HepG2 (cell line): ENCODE measurements around the gene ILDR2. TPM values are rescaled to one million over a fixed set of nuclear protein-coding genes. Genes with fewer than 3 reads are reported as not detected.

Experiments
- ARNTL ChIP-seq: sonication (generic); formaldehyde crosslinking; IDR thresholded peaks from 2 replicates; pipeline ENCODE4 v1.4.0; 2020; ENCODE audit warnings: mild to moderate bottlenecking, missing genetic modification reagents
- ZNF282 ChIP-seq: fragments of 450-650 bp; IDR thresholded peaks from 2 replicates; pipeline ENCODE4 v1.6.1; 2018; ENCODE audit not compliant: partially characterized antibody
- polyA plus RNA-seq, 8 experiments: library from polyadenylated mRNA; depleted of rRNA in 3 of 8; stranded (reverse) in 7 of 8; unstranded in 1 of 8; fragments of >200 nt; fragmentation: Illumina TruSeq in 4 of 8; extraction: Trizol in 4 of 8; gene quantifications; 2 replicates each; pipeline versions ENCODE4 v1.2.1 to v1.2.3, GENCODE V29; 2011 to 2016; ENCODE audit warnings: low read depth in 4 of 8, missing spikeins in 1 of 8, mixed read lengths in 1 of 8; ENCODE audit not compliant: insufficient read depth in 1 of 8
- total RNA-seq, 5 experiments: library from RNA; depleted of rRNA; stranded (reverse); fragments of >200 nt; fragmentation: Illumina TruSeq; extraction: Trizol; gene quantifications; 2 replicates each; pipeline ENCODE4 v1.2.3, GENCODE V29; 2016; ENCODE audit warnings: low read depth in 1 of 5
- TF ChIP-seq, protein P1 (sequence below): sonication (generic); formaldehyde crosslinking; IDR thresholded peaks from 2 replicates; pipeline ENCODE4 v1.4.0; 2020; ENCODE audit warnings: mild to moderate bottlenecking, missing genetic modification reagents
- TF ChIP-seq, protein P2 (sequence below): sonication (generic); formaldehyde crosslinking; IDR thresholded peaks from 2 replicates; pipeline ENCODE4 v1.8.0; 2022; ENCODE audit warnings: missing genetic modification reagents, mild to moderate bottlenecking, inconsistent platforms, borderline replicate concordance
- TF ChIP-seq, protein P3 (sequence below), 2 experiments: sonication (generic) in 1 of 2; formaldehyde crosslinking in 1 of 2; IDR thresholded peaks; 2 replicates each; pipeline versions ENCODE4 v1.5.1 to v1.6.1; 2011 to 2020; ENCODE audit warnings: borderline replicate concordance in 1 of 2, low read depth in 1 of 2, low read length in 1 of 2, mild to moderate bottlenecking in 1 of 2, missing genetic modification reagents in 1 of 2, moderate library complexity in 1 of 2

The ILDR2 gene
- total and polyA plus RNA-seq, 2 of the 13 experiments (the other 11 are each of a cell fraction or from before 2014, with no cell fraction given) = 0.04 TPM; not detected in 1

DNA sequence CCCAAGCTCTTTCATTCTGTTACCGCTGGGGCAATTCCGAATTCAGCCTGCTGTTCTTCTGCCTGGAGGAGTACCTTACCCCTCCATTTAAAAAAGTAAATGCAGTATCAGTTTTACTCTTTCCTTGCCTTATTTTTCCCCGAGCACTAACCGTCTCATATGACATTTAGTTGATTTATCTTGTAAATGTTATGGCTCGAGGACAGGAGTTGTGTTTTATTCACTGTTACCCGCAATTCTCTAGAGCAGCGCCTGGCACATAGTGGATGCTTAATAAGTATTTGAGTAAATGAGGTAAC is 98.9 kb downstream of the ILDR2 start (continued):
- TF ChIP-seq, protein P1, sequence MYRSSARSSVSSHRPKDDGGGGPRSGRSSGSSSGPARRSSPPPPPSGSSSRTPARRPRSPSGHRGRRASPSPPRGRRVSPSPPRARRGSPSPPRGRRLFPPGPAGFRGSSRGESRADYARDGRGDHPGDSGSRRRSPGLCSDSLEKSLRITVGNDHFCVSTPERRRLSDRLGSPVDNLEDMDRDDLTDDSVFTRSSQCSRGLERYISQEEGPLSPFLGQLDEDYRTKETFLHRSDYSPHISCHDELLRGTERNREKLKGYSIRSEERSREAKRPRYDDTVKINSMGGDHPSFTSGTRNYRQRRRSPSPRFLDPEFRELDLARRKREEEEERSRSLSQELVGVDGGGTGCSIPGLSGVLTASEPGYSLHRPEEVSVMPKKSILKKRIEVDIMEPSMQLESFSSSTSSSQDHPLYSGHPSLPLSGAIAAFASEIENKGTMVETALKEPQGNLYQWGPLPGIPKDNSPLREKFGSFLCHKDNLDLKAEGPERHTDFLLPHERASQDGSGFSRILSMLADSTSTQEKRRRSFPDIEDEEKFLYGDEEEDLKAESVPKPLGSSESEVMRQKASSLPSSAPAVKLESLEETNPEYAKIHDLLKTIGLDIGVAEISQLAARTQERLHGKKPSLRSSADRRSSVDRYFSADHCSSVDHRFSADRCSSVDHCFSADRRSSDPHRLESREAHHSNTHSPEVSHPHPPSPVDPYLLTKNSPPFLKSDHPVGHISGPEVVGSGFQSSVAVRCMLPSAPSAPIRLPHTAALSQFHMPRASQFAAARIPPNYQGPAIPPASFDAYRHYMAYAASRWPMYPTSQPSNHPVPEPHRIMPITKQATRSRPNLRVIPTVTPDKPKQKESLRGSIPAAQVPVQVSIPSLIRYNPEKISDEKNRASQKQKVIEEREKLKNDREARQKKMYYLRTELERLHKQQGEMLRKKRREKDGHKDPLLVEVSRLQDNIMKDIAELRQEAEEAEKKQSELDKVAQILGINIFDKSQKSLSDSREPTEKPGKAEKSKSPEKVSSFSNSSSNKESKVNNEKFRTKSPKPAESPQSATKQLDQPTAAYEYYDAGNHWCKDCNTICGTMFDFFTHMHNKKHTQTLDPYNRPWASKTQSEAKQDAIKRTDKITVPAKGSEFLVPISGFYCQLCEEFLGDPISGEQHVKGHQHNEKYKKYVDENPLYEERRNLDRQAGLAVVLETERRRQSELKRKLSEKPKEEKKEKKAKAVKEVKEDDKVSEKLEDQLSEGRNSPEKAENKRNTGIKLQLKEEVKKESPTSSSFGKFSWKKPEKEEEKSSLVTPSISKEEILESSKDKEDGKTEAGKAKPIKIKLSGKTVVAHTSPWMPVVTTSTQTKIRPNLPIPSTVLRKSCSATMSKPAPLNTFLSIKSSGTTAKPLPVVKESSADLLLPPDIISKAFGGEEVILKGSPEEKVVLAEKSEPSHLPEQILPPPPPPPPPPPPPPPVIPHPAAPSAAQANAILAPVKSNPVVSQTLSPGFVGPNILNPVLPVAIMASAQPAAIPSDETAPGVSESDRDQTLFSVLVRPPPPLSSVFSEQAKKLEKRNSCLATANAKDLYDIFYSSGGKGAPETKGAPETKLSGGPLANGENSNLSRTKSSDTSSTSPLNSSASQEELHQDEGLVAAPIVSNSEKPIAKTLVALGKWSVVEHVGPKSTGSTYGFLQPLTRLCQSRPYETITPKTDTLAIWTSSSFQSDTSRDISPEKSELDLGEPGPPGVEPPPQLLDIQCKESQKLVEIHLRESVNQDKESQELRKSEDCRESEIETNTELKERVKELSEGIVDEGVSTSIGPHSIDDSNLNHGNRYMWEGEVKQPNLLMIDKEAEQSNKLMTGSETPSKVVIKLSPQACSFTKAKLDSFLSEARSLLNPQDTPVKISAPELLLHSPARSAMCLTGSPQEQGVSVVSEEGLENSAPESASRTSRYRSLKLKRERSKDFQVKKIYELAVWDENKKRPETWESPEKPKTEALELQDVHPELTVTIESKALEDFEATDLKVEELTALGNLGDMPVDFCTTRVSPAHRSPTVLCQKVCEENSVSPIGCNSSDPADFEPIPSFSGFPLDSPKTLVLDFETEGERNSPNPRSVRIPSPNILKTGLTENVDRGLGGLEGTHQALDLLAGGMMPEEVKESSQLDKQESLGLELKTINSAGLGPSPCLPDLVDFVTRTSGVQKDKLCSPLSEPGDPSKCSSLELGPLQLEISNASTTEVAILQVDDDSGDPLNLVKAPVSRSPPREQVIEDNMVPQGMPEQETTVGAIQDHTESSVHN (CRISPR knock-in tag) = no peak
- TF ChIP-seq ZNF282 = no peak
- TF ChIP-seq, protein P2, sequence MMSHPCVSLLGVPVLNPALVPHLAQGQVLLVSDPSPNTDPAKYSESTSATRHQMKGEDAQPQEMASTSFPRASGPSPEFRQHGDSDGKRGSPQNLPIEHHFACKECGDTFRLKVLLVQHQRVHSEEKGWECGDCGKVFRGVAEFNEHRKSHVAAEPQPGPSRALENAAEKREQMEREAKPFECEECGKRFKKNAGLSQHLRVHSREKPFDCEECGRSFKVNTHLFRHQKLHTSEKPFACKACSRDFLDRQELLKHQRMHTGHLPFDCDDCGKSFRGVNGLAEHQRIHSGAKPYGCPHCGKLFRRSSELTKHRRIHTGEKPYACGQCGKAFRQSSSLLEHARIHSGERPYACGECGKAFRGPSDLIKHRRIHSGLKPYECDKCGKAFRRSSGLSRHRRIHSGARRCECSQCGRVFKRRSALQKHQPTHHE = 0 out of 2 replicates have a peak, but pooled peaks have one; percentile 21
- TF ChIP-seq, protein P3, sequence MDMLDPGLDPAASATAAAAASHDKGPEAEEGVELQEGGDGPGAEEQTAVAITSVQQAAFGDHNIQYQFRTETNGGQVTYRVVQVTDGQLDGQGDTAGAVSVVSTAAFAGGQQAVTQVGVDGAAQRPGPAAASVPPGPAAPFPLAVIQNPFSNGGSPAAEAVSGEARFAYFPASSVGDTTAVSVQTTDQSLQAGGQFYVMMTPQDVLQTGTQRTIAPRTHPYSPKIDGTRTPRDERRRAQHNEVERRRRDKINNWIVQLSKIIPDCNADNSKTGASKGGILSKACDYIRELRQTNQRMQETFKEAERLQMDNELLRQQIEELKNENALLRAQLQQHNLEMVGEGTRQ (IDR thresholded peaks at IDR 0.05; ENCODE audit: low read depth, low read length) = no peak
- TF ChIP-seq, protein P3 (CRISPR knock-in tag; IDR thresholded peaks at IDR 0.05; ENCODE audit: borderline replicate concordance) = peak; percentile 83; the same call in 1 of the 2 replicates
- 0 out of 2 replicates have a peak, but pooled peaks have one; percentile 2 for TF ChIP-seq ARNTL (CRISPR knock-in tag)
- TF ChIP-seq, all 625 proteins: peak for 14
